Liver (tissue), 9 donors: Measurements from ENCODE around the gene ABTB2. TPM values are rescaled to one million over a fixed set of nuclear protein-coding genes. Genes with fewer than 3 reads are reported as not detected.
A peak's percentile ranks its signal among the peaks of the same experiment; 100 is the strongest.

Experiments
- DNase-seq: peaks from one replicate; pipeline ENCODE4 v3.0.0-alpha.2; 2017; ENCODE audit warnings: low spot score
- H3K27ac ChIP-seq, 2 donors: one replicate each; pipeline ENCODE4 v1.7.0; 2013; ENCODE audit warnings: inconsistent platforms in 2 of 2, low read length in 2 of 2, control low read depth in 1 of 2, low read depth in 1 of 2, mild to moderate bottlenecking in 1 of 2
- H3K27me3 ChIP-seq, 4 donors: one replicate each; pipeline versions ENCODE4 v1.6.1 to v1.7.0; 2013; ENCODE audit warnings: low read length in 3 of 4, inconsistent platforms in 1 of 4, mild to moderate bottlenecking in 1 of 4, moderate library complexity in 1 of 4; ENCODE audit not compliant: control insufficient read depth in 4 of 4, insufficient read depth in 4 of 4
- H3K36me3 ChIP-seq, 4 donors: one replicate each; pipeline versions ENCODE4 v1.6.1 to v1.7.0; 2013; ENCODE audit warnings: low read length in 3 of 4, mild to moderate bottlenecking in 3 of 4, low read depth in 1 of 4, moderate library complexity in 1 of 4; ENCODE audit not compliant: control insufficient read depth in 4 of 4, insufficient read depth in 3 of 4
- H3K4me1 ChIP-seq, 4 donors: one replicate each; pipeline versions ENCODE4 v1.6.1 to v1.7.0; 2013; ENCODE audit warnings: low read length in 3 of 4, mild to moderate bottlenecking in 3 of 4, moderate library complexity in 1 of 4; ENCODE audit not compliant: control insufficient read depth in 4 of 4, insufficient read depth in 4 of 4
- H3K4me3 ChIP-seq, 3 donors: one replicate each; pipeline versions ENCODE4 v1.6.1 to v1.7.0; 2013; ENCODE audit warnings: low read length in 3 of 3, control low read depth in 1 of 3, low read depth in 1 of 3, mild to moderate bottlenecking in 1 of 3
- H3K9ac ChIP-seq, 2 donors: one replicate each; pipeline ENCODE4 v1.7.0; 2013; ENCODE audit warnings: low read length in 2 of 2, mild to moderate bottlenecking in 2 of 2, moderate library complexity in 2 of 2, control low read depth in 1 of 2, low read depth in 1 of 2
- H3K9me3 ChIP-seq, 4 donors: one replicate each; pipeline versions ENCODE4 v1.6.1 to v1.7.0; 2013; ENCODE audit warnings: low read length in 3 of 4; ENCODE audit not compliant: control insufficient read depth in 4 of 4
- ATF3 ChIP-seq: IDR thresholded peaks from 2 replicates; pipeline ENCODE4 v1.6.1; 2016; ENCODE audit warnings: antibody characterized with exemption
- CTCF ChIP-seq: fragments of 150-350 bp; IDR thresholded peaks from 2 replicates; pipeline ENCODE4 v1.5.1; 2017; ENCODE audit warnings: improper control_type of control experiment, low read depth, low read length; ENCODE audit not compliant: missing input control
- EGR1 ChIP-seq, 2 donors: IDR thresholded peaks; 2 replicates each; pipeline ENCODE4 v1.6.1; 2016 to 2018; ENCODE audit warnings: antibody characterized with exemption in 2 of 2, low read depth in 2 of 2
- FOXA1 ChIP-seq: IDR thresholded peaks from 2 replicates; pipeline ENCODE4 v1.6.1; 2016; ENCODE audit warnings: antibody characterized with exemption
- FOXA2 ChIP-seq: IDR thresholded peaks from 2 replicates; pipeline ENCODE4 v1.6.1; 2016; ENCODE audit warnings: antibody characterized with exemption
- GABPA ChIP-seq, 2 donors: IDR thresholded peaks in 1 of 2; conservative IDR thresholded peaks in 1 of 2; 2 replicates each; pipeline ENCODE4 v1.6.1; 2016; ENCODE audit warnings: antibody characterized with exemption in 2 of 2, mild to moderate bottlenecking in 1 of 2, moderate library complexity in 1 of 2
- HNF4A ChIP-seq, 2 donors: conservative IDR thresholded peaks; 2 replicates each; pipeline ENCODE4 v1.6.1; 2016; ENCODE audit warnings: antibody characterized with exemption in 2 of 2, mild to moderate bottlenecking in 2 of 2
- HNF4G ChIP-seq: IDR thresholded peaks from 2 replicates; pipeline ENCODE4 v1.6.1; 2016; ENCODE audit warnings: antibody characterized with exemption
- JUND ChIP-seq, 2 donors: IDR thresholded peaks; 2 replicates each; pipeline ENCODE4 v1.6.1; 2016; ENCODE audit warnings: antibody characterized with exemption in 2 of 2
- MAX ChIP-seq: IDR thresholded peaks from 2 replicates; pipeline ENCODE4 v1.6.1; 2016; ENCODE audit warnings: antibody characterized with exemption
- NR2F2 ChIP-seq: IDR thresholded peaks from 2 replicates; pipeline ENCODE4 v1.6.1; 2016; ENCODE audit warnings: antibody characterized with exemption
- RAD21 ChIP-seq, 2 donors: IDR thresholded peaks; 2 replicates each; pipeline ENCODE4 v1.6.1; 2016; ENCODE audit warnings: antibody characterized with exemption in 2 of 2, mild to moderate bottlenecking in 2 of 2
- REST ChIP-seq: IDR thresholded peaks from 2 replicates; pipeline ENCODE4 v1.6.1; 2016; ENCODE audit warnings: antibody characterized with exemption, mild to moderate bottlenecking
- RXRA ChIP-seq, 2 donors: IDR thresholded peaks; 2 replicates each; pipeline ENCODE4 v1.6.1; 2017 to 2018; ENCODE audit warnings: antibody characterized with exemption in 2 of 2, mild to moderate bottlenecking in 1 of 2
- SP1 ChIP-seq: IDR thresholded peaks from 2 replicates; pipeline ENCODE4 v1.6.1; 2018; ENCODE audit warnings: antibody characterized with exemption, mild to moderate bottlenecking
- TAF1 ChIP-seq: conservative IDR thresholded peaks from 2 replicates; pipeline ENCODE4 v1.6.1; 2016; ENCODE audit warnings: antibody characterized with exemption, mild to moderate bottlenecking
- YY1 ChIP-seq: IDR thresholded peaks from 2 replicates; pipeline ENCODE4 v1.6.1; 2016; ENCODE audit warnings: antibody characterized with exemption, mild to moderate bottlenecking
- ZBTB33 ChIP-seq: IDR thresholded peaks from 2 replicates; pipeline ENCODE4 v1.6.1; 2016; ENCODE audit warnings: antibody characterized with exemption
- WGBS: extraction: QIAGEN DNeasy Blood & Tissue Kit; methylation state at CpG from one replicate; pipeline ENCODE4 v1.1.7; 2013; 5-methylcytosine and 5-hydroxymethylcytosine counted together
- polyA plus RNA-seq, 2 donors: library from polyadenylated mRNA; stranded (reverse) in 1 of 2; unstranded in 1 of 2; fragments of 200-250 nt in 1 of 2; fragments of >200 nt in 1 of 2; fragmentation: Nextera tagmentation in 1 of 2; extraction: Ambion mirVana in 1 of 2; gene quantifications; one replicate each; pipeline versions ENCODE4 v1.2.1 to v1.2.3, GENCODE V29; 2013 to 2015
- total RNA-seq, 2 donors: library from RNA; depleted of rRNA; stranded (reverse); fragments of >200 nt; gene quantifications; one replicate each; pipeline ENCODE4 v1.2.3, GENCODE V29; 2014
- donor health status: healthy.
- donor health status: healthy.
- donor health status: healthy.
- donor health status: healthy.
- donor health status: healthy.

Gene ABTB2
- total and polyA plus RNA-seq, 4 donors, result 2.4 to 8.9 (median 6.1) TPM

GRCh38 chr11:34243600-34244464 lies 114.0 kb downstream of the ABTB2 start:
- Histone ChIP-seq H3K4me3 (no peak overlapping the region), H3K9ac (peak overlapping the region in 1 of 2 donors; percentile 68), H3K4me1 (peaks cover 11 to 27% (median 17%) of the 10 kb centered on the region in 4 donors), H3K9me3 (no peaks in the 10 kb centered on the region), H3K27ac (peak overlapping the region; percentile 17 to 74), H3K27me3 (no peaks in the 10 kb centered on the region), H3K36me3 (no peaks in the 10 kb centered on the region)
- WGBS, result 62% methylated on average over 8 of the region's 8 CpGs
- no peak for DNase-seq
- TF ChIP-seq TAF1 (no peak), CTCF (no peak), SP1 (peak; percentile 34), ZBTB33 (peak; percentile 61), YY1 (peak; percentile 83), HNF4G (no peak), NR2F2 (peak; percentile 45), HNF4A (conservative IDR thresholded peaks at IDR 0.05) (peak; percentile 33 to 49), REST (no peak), MAX (peak; percentile 69), ATF3 (no peak), EGR1 (IDR thresholded peaks at IDR 0.05; ENCODE audit: low read depth in 2 of 2) (peak in 1 of 2 donors; percentile 20), FOXA2 (no peak), GABPA (IDR thresholded peaks at IDR 0.05 in 1 of 2, conservative IDR thresholded peaks at IDR 0.05 in 1 of 2) (no peak), RAD21 (IDR thresholded peaks at IDR 0.05) (peak; percentile 48 to 52), FOXA1 (no peak), JUND (IDR thresholded peaks at IDR 0.05) (peak; percentile 50 to 52), RXRA (IDR thresholded peaks at IDR 0.05) (peak; percentile 72)
